ENCODE measurements around the gene TXN2.
"Not testable (repeated sequence)": the region's sequence is repeated elsewhere in the genome, so short reads cannot be mapped to it uniquely, and the experiment has no call there.

The TXN2 gene

DNA sequence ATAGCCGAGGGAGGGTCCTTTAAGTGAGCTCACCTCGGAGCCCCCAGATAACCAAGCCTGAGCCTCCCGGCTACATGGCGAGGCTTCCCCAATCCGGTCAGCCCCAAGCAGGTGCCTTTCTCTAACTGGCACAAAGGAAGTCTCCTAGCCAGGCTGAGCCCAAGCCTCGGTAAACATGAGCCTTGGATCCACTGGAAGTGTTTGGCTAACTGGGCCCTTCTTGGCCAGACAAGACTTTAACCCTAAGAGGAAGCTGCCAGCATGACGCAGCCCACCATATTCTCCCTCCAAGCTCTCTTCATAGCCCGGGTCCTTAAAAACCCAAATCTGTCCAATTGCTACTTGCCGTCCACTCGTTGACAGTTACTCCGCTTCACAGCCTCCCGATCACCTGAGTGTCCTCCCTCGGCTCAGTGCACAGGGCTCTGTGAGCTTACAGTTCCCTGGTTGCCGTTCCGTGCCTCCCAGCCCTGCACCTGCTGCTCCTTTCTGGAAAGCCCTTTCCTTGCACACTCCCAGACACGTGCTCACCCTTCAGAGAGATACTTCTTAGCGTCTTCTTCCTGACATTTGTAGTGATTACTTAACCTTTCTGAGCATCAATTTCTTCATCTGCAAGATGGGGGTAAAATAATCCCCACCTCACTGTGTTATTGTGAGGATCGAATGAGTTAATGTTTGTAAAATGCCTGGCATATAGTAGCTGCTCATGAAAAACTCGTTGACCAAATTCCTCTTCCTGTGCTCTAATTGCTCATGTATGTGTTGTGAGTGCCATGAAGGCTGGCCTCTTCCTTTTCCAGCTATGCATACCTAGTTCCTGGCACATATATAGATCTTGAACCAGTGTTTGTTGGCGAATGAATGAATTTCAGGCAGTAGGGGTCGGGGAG lies 25.6 kb downstream of the TXN2 start:
- DNase-seq (ENCODE audit: low spot score), result no peak

DNA sequence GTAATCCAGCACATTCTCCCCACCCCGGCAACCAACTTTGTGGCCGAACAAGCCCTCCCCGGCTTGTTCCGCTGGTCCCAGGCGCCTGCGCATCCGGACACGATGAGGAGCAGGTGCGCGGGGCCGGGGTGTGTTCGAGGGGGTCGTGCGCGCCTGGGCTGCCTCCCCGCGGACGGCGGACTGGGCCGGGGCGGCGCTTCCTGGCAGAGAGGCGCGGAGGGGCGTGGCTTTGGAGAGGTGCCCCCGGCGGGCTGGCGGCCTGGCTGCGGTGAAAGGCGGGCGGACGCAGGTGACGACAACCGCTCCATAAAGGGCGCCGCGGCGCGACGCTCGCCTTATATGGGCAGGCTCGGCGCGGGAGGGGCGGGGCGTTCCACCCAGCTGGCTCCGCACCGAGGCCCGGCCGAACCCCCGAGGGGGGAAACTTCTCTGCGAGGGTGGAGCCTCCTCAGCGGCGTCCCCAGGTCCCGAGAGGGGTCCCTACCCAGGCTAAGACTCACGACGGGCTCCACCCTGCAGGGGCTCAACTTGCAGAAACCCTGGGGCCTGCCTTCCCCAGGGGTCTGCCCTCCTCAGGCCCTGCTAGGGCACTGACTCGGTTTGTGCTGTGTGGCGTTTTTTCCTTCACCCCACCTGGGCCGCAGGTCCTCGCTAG lies 26.4 kb downstream of the TXN2 start:
- DNase-seq (ENCODE audit: low spot score), result peak; percentile 91

DNA sequence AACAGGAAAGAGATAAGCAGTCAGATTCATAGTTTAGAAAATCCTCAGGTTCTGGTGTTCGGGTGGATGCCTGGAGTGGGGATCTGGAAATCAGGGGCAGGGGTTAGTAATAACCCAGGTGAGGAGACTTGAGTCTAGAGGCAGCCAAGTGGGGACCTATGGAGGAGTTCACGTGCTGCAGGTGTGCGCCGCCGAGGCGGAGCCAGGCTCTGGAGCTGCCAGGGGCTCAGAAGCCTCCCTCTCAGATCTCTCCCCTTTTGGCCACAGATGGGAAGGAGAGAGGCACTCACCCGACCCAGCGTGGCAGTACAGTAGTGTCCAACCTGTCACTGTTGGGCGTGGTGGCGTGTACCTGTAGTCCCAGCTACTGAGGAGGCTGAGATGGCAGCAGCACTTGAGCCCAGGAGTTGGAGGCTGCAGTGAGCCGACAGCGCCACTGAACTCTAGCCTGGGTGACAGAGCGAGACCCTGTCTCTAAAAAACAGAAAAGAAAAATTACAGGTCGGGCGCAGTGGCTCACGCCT lies 27.5 kb downstream of the TXN2 start:
- DNase-seq (ENCODE audit: low spot score), result no peak

DNA sequence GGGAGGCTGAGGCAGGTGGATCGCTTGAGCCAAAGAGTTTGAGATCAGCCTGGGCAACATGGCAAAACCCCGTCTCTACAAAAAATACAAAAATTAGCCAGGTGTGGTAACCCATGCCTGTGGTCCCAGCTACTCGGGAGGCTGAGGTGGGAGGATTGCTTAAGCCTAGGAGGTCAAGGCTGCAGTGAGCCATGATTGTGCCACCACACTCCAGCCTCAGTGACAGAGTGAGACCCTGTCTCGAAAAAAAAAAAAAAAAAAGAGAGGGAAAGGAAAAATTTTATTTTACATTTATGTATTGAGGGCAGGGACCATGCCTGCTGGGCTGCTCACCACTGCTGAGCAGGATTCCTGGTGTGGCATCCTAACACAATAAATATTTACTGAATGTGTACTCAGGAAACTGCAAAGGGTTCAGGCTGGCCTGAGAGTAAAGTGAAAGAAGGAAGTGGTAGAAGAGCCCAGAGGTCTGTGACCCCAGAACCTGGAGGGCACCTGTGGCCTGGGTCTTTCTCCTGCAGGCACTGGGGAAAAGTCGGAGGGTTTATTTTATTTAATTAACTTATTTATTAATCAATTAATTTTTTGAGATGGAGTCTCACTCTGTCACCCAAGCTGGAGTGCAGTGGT lies 28.3 kb downstream of the TXN2 start:
- DNase-seq (ENCODE audit: low spot score), result not testable (repeated sequence)

DNA sequence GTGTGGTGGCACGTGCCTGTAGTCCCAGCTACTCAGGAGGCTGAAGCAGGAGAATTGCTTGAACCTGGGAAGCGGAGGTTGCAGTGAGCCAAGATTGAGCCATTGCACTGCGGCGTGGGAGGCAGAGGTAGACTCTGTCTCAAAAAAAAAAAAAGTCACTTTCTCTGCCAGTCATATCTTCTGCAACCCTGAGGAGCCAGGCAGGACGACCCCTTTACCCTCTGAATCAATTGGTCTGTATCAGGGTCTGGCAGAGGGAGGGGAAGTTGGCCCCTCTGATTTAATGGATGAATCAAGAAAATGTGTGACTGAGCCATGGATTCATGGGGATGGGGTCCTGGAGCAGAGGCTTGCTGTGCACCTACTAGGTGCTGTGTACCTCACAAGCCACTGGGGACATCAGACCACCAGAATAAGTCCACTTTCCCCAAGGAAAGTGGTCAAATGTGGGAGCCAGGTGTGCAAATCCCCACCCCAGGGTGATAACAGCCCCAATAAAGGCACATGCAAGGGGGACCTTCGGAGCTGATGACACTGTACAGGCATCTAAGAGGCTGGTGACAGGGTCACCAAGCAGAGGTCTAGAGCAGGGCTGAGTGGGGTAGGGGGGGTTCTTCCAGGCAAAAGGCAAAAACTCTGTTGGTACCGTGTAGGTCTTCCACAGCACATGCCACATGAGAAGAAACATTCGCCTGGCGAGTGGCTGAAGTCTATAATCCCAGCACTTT lies 29.0 kb downstream of the TXN2 start:
- no peak for DNase-seq (ENCODE audit: low spot score)

DNA sequence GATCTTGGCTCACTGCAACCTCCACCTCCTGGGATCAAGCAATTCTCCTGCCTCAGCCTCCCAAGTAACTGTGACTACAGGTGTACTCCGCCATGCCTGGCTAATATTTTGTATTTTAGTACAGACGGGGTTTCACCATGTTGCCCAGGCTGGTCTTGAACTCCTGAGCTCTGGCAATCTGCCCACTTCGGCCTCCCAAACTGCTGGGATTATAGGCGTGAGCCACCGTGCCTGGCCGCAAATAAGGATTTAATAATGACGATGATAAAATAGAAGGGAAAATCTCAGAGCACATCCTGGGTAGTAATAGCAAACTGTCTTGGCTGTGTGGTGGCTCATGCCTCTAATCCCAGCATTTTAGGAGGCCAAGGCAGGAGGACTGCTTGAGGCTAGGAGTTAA lies 30.5 kb downstream of the TXN2 start:
- not testable (repeated sequence) for DNase-seq (ENCODE audit: low spot score)

DNA sequence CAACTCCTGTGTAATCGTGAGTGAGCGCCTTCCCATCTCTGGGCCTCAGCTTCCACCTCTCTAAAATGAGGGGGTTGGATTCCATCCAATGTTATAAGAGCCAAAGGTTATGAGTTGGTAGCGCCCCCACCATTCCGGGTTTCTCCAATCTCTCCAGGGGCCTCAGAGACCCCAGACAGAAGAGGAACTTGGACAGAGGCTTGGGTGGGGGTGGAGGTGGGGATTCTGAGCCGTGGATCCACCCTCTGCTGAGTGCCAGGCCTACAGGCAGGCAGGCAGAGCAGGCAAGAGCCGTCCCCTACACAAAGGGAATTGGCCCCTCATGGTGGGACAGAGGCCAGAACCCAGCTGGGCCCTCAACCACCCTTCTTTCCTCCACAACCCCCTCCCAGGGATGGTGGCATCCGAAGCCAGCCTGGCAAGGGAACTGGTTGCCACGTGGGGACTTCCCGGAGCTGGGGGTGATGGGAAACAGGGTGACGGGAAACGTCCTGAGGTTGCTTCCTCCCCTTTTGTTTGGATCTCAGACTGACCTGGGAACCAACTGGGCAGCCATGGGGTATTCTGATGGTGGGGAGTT lies 31.8 kb downstream of the TXN2 start:
- no peak for DNase-seq (ENCODE audit: low spot score)

DNA sequence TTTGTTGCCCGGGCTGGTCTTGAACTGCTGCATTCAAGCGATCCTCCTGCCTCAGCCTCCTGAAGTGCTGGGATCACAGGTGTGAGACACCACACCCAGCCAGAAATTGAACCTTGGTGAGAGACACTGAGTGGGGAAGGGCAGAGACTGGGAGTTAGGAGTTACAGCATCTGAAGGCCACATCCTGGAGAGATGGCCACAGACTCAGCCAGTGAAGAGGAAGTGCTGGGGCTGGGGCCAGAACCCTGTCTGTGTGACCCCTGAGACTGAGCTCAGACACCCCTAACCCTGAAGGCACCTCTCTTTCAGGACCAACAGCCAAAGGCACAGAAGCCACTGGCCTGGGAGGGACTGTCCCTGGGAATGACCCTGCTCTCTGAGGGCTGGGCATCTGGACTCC lies 33.8 kb downstream of the TXN2 start:
- no peak for DNase-seq (ENCODE audit: low spot score)

DNA sequence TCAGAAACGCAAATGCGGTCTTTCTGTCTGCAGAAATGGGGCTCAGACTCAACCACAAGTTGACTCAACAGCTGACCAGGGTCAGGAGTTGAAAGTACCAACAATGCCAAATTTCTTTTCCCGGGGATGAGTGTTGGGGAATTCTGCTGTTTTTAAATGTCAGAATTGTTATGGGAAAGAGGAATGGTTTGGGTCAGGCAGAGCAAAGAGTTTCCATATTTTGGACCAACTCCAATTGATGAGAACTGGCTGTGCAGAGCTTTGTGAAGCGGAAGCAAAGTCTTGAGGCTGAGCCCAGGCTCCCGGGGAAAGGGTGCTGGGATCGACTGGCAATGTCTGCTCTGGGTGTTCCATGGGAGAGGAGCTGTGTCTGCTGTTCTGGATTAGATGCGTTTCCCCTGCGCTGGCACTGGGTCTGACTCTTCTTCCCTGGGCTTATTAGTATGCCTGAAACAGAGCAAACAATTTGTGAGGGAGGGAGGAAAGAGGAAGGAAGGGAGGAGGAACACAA lies 36.2 kb downstream of the TXN2 start:
- no peak for DNase-seq (ENCODE audit: low spot score)

DNA sequence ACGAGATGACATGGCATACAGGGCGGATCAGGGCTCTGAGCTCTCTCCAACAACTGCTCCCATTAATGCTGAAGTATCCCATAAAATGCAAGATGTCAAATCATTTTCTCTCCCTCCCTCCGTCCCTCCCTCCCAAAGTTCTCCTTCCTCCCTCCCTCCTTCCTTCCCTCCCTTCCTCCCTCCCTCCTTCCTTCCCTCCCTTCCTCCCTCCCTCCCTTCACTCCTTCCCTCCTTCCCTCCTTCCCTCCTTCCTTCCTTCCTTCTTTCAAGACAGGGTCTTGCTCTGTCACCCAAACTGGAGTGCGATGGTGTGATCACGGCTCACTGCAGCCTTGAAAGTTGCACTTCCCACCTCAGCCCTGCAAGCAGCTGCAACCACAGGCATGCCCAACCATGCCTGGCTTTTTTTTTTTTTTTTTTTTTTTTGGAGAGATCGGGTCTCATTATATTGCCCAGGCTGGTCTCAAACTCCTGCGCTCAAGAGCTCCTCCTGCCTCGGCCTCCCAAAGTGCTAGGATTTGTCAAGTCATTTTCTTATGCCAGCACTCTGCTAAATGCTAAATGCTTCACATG lies 38.2 kb downstream of the TXN2 start:
- no peak for DNase-seq (ENCODE audit: low spot score)

DNA sequence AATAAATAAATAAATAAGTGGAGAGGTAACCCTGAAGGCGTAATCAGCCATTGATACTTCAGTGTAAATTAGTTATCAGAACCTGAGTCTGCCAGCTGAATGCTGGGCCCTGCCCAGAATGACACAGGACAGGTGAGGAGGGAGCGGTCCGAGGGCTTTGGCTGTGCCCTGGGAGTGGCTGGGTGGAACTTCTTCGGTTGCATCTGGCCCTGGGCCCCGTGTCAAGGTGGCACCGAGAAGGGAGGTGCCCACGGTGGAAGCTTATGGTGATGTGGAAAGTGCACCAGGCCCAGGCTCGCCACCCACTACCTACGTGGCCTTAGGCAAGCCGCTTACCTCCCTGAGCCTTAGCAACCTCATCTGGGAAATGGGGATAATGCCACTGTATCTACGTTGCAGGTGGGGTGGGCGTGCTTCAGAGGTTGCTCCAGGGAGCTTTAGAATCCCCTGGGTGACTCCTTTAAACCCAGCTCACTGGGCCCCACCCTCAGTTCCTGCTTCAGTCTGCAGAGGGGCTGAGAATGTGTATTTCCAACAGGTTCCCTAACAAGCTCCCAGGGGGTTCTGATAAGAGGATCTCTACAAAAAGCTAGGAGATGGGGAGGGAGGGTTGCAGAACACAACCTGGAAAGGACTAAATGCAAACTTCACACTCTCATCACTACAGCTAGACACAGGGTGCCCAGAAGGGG lies 38.8 kb downstream of the TXN2 start:
- no peak for DNase-seq (ENCODE audit: low spot score)

DNA sequence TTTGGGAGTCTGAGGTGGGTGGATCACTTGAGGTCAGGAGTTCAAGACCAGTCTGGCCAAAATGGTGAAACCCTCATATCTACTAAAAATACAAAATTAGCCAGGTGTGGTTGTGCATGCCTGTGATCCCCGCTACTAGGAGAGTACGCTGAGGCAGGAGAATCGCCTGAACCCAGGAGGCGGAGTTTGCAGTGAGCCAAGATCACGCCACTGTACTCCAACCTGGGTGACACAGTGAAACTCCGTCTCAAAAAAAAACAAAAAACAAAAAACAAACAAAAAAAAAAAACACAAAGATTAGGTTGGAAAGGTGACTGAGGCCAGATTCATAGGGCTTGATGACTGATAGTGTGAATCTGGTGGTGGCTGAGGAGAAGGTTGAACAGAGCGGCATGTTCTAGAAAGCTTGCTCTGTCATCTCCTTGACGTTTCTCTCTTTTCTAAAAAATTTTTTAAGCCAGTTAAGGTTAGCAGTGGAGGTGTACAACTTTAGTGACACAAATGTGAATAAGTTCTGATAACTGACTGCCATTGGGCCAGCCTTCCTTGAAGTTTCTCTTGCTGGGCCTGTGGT lies 40.9 kb downstream of the TXN2 start:
- no peak for DNase-seq (ENCODE audit: low spot score)

DNA sequence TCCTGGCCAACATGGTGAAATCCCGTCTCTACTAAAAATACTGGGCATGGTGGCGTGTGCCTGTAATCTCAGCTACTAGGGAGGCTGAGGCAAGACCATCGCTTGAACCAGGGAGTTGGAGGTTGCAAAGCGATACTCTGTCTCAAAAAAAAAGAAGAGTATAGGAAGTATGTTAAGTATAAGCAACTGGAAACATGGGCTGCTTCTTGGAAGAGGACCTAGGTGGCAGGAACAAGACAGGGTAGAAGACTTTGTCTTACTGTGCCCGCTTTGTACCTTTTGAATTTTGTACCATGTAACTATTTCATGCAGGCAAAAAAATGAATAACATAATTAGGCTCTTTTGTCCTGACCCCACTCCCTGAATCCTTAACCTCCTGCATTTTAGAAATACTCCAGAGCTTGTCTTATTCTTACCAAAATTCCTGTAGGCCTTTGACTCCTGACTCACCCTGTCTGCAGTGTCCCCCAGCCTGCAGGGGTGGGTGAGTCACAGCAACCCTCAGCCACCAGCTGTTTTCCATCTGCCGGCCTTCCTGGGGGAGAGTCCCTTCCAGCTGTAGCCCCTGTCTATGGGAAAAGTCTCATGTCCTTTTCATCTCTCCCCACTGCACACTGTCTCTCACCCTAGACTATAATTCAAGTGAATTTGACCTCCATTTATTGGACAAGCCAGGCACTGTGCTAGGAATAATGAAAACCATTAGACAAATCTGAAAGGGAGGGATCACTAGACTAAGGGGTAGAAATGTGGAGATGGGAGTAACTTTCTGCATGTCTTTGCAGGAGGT lies 41.8 kb downstream of the TXN2 start:
- DNase-seq (ENCODE audit: low spot score), result no peak

DNA sequence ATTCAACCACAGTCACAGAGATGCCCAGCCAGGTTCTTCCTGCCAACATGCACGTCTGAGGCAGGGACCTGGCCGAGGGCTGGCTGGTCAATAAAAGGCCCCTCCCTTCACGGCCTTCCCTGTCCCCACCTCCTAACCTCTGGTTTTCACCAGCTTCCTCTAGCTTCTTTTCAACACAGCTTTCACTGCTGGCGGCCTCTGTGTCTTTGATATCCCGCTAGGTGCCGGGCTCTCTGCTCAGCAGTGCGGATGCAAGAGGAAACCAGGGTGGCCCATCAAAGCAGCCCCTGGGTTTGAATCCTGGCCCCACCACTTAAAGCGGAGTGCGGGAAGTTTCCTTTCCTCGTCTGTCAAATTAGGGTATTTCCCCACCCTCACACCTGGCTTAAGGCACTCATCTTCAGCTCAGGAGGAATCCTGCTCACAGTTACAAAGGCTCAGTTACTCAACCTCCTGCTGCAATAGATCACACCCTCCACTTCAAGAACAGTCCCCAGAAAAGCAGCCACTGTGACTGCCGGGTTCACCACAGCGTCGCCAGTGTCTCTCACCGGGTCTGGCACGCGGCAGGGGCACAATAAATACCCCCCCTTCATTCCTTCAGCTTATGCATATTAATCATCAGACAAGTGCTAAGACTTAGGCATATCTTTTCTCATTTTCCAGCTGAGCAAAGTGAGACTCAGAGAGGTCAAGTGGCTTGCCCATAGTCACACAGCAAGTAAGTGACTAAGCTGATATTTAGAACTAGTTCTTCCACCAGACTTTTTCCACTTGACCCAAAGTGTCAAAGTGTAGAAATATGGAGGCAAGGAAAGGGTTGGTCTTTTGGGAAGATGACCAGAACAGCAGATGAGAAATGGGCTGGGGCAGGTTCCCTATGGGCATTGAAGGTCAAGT lies 45.7 kb downstream of the TXN2 start:
- peak; percentile 92 for DNase-seq (ENCODE audit: low spot score)

DNA sequence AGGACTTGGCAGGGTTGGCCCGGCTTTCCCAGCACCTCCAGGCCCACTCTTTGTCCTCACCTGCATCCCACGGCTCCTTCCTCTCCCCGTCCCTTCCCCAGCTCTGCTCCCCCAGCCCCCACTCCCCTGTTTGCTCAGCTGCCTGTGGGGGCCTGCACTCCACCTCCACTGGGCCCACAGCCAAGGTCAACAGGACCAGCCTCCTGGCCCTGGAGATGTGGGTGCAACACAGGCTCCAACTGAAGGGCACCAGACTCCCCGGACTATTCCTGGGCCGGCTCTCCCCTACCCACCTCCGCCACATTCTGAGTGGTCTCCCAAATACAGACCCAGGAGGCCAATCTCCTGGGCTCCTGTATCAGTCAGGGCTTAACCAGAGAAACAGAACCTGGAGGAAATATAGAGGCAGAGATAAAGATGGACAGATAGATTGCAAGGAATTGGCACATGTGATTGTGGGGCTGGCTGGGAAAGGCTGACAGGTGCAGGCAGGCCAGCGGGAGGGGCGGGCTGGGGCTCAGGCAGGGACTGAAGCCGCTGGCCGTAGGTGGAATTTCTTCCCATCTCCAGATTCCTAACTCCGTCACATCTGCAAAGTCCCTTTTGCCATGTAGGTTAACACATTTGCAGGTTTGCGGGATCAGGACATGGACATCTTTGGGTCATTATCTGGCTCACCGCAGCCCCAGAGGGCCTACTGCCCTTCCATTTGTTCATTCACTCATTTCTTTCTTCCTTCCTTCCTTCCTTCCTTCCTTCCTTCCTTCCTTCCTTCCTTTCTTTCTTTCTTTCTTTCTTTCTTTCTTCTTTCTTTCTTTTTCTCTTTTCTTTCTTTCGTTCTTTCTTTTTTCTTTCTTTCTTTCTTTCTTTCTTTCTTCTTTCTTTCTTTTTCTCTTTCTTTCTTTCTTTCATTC lies 47.9 kb downstream of the TXN2 start:
- DNase-seq (ENCODE audit: low spot score), result no peak

DNA sequence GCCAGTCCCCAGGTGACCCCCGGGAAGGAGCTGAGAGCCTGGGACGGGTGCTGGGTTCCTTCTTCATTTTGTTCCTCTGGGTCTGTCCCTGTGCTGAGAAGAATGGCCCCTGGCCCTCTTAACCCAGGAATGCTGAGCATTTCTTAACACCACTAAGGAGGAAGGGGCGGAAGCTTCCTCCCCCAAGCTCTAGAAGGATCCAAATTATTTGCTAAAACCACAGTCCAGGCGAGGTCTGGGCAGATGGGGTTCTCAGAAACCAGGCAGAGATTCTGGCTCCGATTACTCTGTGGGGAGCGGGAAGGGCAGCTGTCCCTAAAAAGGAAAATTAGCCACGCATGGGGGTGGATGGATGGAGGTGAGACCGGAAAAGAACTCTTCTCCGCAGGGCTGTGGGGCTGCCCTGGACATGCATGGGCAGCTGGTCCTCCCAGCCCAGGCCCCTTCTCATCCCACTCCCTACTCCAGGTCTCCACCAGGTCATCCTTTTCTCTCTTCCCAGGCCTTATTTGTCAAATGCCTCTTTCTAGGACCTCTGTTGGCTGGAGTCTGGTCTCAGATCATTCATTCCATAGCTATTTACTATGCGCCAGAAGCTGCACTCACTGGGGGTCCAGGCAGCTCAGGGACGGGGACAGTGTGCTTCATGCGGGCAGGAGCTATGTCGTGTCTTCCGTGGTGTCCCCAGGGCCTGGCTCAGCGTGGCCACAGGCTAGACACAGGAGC lies 48.7 kb downstream of the TXN2 start:
- DNase-seq (ENCODE audit: low spot score), result no peak

DNA sequence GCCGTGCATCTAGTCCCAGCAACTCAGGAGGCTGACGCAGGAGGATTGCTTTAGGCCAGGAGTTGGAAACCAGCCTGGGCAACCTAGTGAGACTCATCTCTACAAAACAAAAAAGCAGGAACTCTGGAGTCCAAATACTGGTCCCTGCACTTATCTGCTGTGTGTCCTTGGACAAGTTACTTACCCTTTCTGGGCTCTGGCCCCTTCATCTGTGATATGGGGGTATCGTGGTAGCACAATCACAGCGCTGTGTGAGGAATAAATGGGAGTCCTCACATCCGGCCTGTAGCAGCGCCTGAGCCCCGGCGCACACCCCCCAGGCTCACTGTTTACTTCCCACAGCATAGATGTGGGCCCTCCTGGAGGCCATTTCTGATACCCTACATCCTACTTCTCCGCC lies 49.5 kb downstream of the TXN2 start:
- no peak for DNase-seq (ENCODE audit: low spot score)

Data from CD4-positive, alpha-beta T cell treated with Interleukin-2 at 100 ng/mL for 4 hours (primary cell).